ENCODE data around the gene ARHGAP24.

The ARHGAP24 gene

GRCh38 chr4:85543832-85544231, 68.9 kb downstream of the ARHGAP24 start:
- ChIA-PET CTCF (no interaction called here), POLR2A (interaction anchor here (1.3 kb wide), 1 partner anchor 69 kb away, joined by 3 read pairs; no protein-coding TSS in a partner anchor)
- no peak for DNase-seq (ENCODE audit: extremely low spot score)
- TF ChIP-seq FOXK2 (IDR thresholded peaks at IDR 0.05) (no peak), ZNF384 (IDR thresholded peaks at IDR 0.05) (no peak), NFRKB (IDR thresholded peaks at IDR 0.05) (no peak), SUZ12 (IDR thresholded peaks at IDR 0.05) (no peak), TARDBP (IDR thresholded peaks at IDR 0.05) (no peak), CTBP1 (IDR thresholded peaks at IDR 0.05; ENCODE audit: borderline replicate concordance) (no peak), BHLHE40 (IDR thresholded peaks at IDR 0.05; ENCODE audit: borderline replicate concordance) (no peak), HDGF (IDR thresholded peaks at IDR 0.05; ENCODE audit: borderline replicate concordance) (no peak), SP1 (IDR thresholded peaks at IDR 0.05) (no peak), LEF1 (IDR thresholded peaks at IDR 0.05; ENCODE audit: borderline replicate concordance) (no peak), ARNT (IDR thresholded peaks at IDR 0.05) (no peak), FOXA1 (IDR thresholded peaks at IDR 0.05) (no peak), FOXM1 (IDR thresholded peaks at IDR 0.05; ENCODE audit: borderline replicate concordance) (no peak), ELF4 (IDR thresholded peaks at IDR 0.05) (no peak), L3MBTL2 (conservative IDR thresholded peaks at IDR 0.05) (no peak), PKNOX1 (IDR thresholded peaks at IDR 0.05) (no peak)

GRCh38 chr4:85544751-85545150, 69.8 kb downstream of the ARHGAP24 start:
- TF ChIP-seq SP1 (IDR thresholded peaks at IDR 0.05) (no peak), PKNOX1 (IDR thresholded peaks at IDR 0.05) (no peak), BHLHE40 (IDR thresholded peaks at IDR 0.05; ENCODE audit: borderline replicate concordance) (no peak), ZNF384 (IDR thresholded peaks at IDR 0.05) (no peak), ARNT (IDR thresholded peaks at IDR 0.05) (no peak), HDGF (IDR thresholded peaks at IDR 0.05; ENCODE audit: borderline replicate concordance) (no peak), TARDBP (IDR thresholded peaks at IDR 0.05) (no peak), L3MBTL2 (conservative IDR thresholded peaks at IDR 0.05) (no peak), NFRKB (IDR thresholded peaks at IDR 0.05) (no peak), CTBP1 (IDR thresholded peaks at IDR 0.05; ENCODE audit: borderline replicate concordance) (no peak), ELF4 (IDR thresholded peaks at IDR 0.05) (no peak), FOXA1 (IDR thresholded peaks at IDR 0.05) (no peak), SUZ12 (IDR thresholded peaks at IDR 0.05) (no peak)
- POLR2A ChIA-PET = interaction anchor here (1.3 kb wide), 1 partner anchor 70 kb away, joined by 3 read pairs; no protein-coding TSS in a partner anchor
- DNase-seq (ENCODE audit: extremely low spot score) = no peak
- CTCF ChIA-PET = no interaction called here

- no peak for DNase-seq (ENCODE audit: extremely low spot score)
- ChIA-PET POLR2A (no interaction called here), CTCF (no interaction called here)
- TF ChIP-seq FOXA1 (IDR thresholded peaks at IDR 0.05) (no peak), FOXK2 (IDR thresholded peaks at IDR 0.05) (no peak), ELF4 (IDR thresholded peaks at IDR 0.05) (no peak)
Observed at GRCh38 chr4:85548116-85548515, 73.2 kb downstream of the ARHGAP24 start.

GRCh38 chr4:85548841-85549240, 73.9 kb downstream of the ARHGAP24 start:
- no peak for DNase-seq (ENCODE audit: extremely low spot score)
- ChIA-PET CTCF (no interaction called here), POLR2A (no interaction called here)
- TF ChIP-seq BHLHE40 (IDR thresholded peaks at IDR 0.05; ENCODE audit: borderline replicate concordance) (no peak), SP1 (IDR thresholded peaks at IDR 0.05) (no peak), L3MBTL2 (conservative IDR thresholded peaks at IDR 0.05) (no peak), ELF4 (IDR thresholded peaks at IDR 0.05) (no peak), ARNT (IDR thresholded peaks at IDR 0.05) (no peak), PKNOX1 (IDR thresholded peaks at IDR 0.05) (no peak), FOXA1 (IDR thresholded peaks at IDR 0.05) (no peak), CTBP1 (IDR thresholded peaks at IDR 0.05; ENCODE audit: borderline replicate concordance) (no peak), HDGF (IDR thresholded peaks at IDR 0.05; ENCODE audit: borderline replicate concordance) (no peak), FOXM1 (IDR thresholded peaks at IDR 0.05; ENCODE audit: borderline replicate concordance) (no peak), FOXK2 (IDR thresholded peaks at IDR 0.05) (no peak), LEF1 (IDR thresholded peaks at IDR 0.05; ENCODE audit: borderline replicate concordance) (no peak), TARDBP (IDR thresholded peaks at IDR 0.05) (no peak), ZNF384 (IDR thresholded peaks at IDR 0.05) (no peak)

- DNase-seq (ENCODE audit: extremely low spot score) = no peak
- ChIA-PET POLR2A (no interaction called here), CTCF (no interaction called here)
- TF ChIP-seq CTBP1 (IDR thresholded peaks at IDR 0.05; ENCODE audit: borderline replicate concordance) = no peak
- no peak for TF ChIP-seq L3MBTL2 (conservative IDR thresholded peaks at IDR 0.05)
- no peak for TF ChIP-seq HDGF (IDR thresholded peaks at IDR 0.05; ENCODE audit: borderline replicate concordance)
- no peak for TF ChIP-seq FOXM1 (IDR thresholded peaks at IDR 0.05; ENCODE audit: borderline replicate concordance)
- no peak for TF ChIP-seq SUZ12 (IDR thresholded peaks at IDR 0.05)
- no peak for TF ChIP-seq ZNF384 (IDR thresholded peaks at IDR 0.05)
- no peak for TF ChIP-seq LEF1 (IDR thresholded peaks at IDR 0.05; ENCODE audit: borderline replicate concordance)
- no peak for TF ChIP-seq NFRKB (IDR thresholded peaks at IDR 0.05)
- no peak for TF ChIP-seq ARNT (IDR thresholded peaks at IDR 0.05)
- no peak for TF ChIP-seq PKNOX1 (IDR thresholded peaks at IDR 0.05)
- TF ChIP-seq TARDBP (IDR thresholded peaks at IDR 0.05) = no peak
- TF ChIP-seq FOXK2 (IDR thresholded peaks at IDR 0.05) = no peak
Observed at GRCh38 chr4:85555206-85555605, 80.3 kb downstream of the ARHGAP24 start.

GRCh38 chr4:85556283-85556682, 81.3 kb downstream of the ARHGAP24 start:
- POLR2A ChIA-PET = no interaction called here
- no peak for DNase-seq (ENCODE audit: extremely low spot score)
- no peak for TF ChIP-seq SUZ12 (IDR thresholded peaks at IDR 0.05)
- TF ChIP-seq ARNT (IDR thresholded peaks at IDR 0.05) = no peak
- TF ChIP-seq BHLHE40 (IDR thresholded peaks at IDR 0.05; ENCODE audit: borderline replicate concordance) = no peak
- no peak for TF ChIP-seq ZNF384 (IDR thresholded peaks at IDR 0.05)
- no peak for TF ChIP-seq FOXM1 (IDR thresholded peaks at IDR 0.05; ENCODE audit: borderline replicate concordance)
- no peak for TF ChIP-seq HDGF (IDR thresholded peaks at IDR 0.05; ENCODE audit: borderline replicate concordance)
- no peak for TF ChIP-seq FOXA1 (IDR thresholded peaks at IDR 0.05)
- TF ChIP-seq SP1 (IDR thresholded peaks at IDR 0.05) = no peak
- TF ChIP-seq FOXK2 (IDR thresholded peaks at IDR 0.05) = no peak
- no peak for TF ChIP-seq ELF4 (IDR thresholded peaks at IDR 0.05)
- no peak for TF ChIP-seq L3MBTL2 (conservative IDR thresholded peaks at IDR 0.05)
- CTCF ChIA-PET = no interaction called here
